ENCODE results near the gene ATOH8.

DNA sequence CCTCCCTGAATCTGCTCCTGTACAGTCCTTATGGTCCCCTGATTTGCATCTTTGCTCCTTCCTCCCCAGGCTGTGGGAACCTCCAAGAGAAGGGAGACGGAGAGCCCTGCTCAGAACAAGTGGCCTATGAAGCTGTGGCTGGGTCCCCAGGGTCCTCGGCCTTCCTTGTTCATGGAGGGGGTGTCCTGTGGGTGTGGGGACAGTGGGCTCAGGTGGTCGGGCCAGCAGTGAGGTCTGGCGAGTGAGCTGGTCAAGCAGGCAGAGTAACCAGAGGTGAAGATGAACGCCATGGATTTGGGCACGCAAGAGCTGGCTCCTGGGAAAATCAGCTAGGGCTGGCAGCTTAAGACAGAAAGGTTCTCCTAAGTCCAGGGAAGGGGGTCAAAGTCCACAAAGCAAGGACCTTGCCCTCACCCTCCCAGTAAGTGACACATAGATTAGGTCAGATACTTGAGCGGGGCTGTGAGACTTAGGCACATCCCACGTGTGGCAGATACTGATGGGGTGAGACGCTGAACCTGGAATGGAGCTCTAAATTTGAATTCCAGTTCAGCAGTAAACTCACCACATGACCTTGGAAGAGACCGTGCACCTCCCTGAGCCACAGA lies 34.8 kb upstream of the ATOH8 start:
- TF ChIP-seq, protein P1, sequence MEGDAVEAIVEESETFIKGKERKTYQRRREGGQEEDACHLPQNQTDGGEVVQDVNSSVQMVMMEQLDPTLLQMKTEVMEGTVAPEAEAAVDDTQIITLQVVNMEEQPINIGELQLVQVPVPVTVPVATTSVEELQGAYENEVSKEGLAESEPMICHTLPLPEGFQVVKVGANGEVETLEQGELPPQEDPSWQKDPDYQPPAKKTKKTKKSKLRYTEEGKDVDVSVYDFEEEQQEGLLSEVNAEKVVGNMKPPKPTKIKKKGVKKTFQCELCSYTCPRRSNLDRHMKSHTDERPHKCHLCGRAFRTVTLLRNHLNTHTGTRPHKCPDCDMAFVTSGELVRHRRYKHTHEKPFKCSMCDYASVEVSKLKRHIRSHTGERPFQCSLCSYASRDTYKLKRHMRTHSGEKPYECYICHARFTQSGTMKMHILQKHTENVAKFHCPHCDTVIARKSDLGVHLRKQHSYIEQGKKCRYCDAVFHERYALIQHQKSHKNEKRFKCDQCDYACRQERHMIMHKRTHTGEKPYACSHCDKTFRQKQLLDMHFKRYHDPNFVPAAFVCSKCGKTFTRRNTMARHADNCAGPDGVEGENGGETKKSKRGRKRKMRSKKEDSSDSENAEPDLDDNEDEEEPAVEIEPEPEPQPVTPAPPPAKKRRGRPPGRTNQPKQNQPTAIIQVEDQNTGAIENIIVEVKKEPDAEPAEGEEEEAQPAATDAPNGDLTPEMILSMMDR (IDR thresholded peaks at IDR 0.05; ENCODE audit: extremely low read depth in 1 of 2, insufficient read depth in 1 of 2, low read depth in 1 of 2, low read length in 2 of 2): no peak
- TF ChIP-seq POLR2AphosphoS5 (IDR thresholded peaks at IDR 0.05; ENCODE audit: insufficient read depth, low read depth, low read length): no peak
- no peak for TF ChIP-seq POLR2A (IDR thresholded peaks at IDR 0.05; ENCODE audit: low read depth, low read length)
- TF ChIP-seq, protein P2, sequence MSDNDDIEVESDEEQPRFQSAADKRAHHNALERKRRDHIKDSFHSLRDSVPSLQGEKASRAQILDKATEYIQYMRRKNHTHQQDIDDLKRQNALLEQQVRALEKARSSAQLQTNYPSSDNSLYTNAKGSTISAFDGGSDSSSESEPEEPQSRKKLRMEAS (IDR thresholded peaks at IDR 0.05; ENCODE audit: insufficient read depth, insufficient read length): no peak
- TF ChIP-seq EZH2 (IDR thresholded peaks at IDR 0.05; ENCODE audit: borderline replicate concordance, low read depth, low read length, severe bottlenecking): no peak

Data from endothelial cell of umbilical vein (primary cell).